Thymus (tissue), 11 donors: Measurements from ENCODE around the gene C12orf75. TPM values are rescaled to one million over a fixed set of nuclear protein-coding genes. Genes with fewer than 3 reads are reported as not detected.
"Not testable (repeated sequence)": the region's sequence is repeated elsewhere in the genome, so short reads cannot be mapped to it uniquely, and the experiment has no call there.

Experiments
- DNase-seq, 9 donors: peaks; one replicate each; pipeline ENCODE4 v3.0.0-alpha.2; 2013; ENCODE audit warnings: low spot score in 9 of 9, low read depth in 6 of 9, missing footprints in 1 of 9
- H3K27ac ChIP-seq, 2 donors: one replicate each; pipeline ENCODE4 v1.5.1; 2013; ENCODE audit warnings: control low read depth in 1 of 2, low read depth in 1 of 2, low read length in 1 of 2, mild to moderate bottlenecking in 1 of 2, moderate library complexity in 1 of 2
- H3K27me3 ChIP-seq, 2 donors: one replicate each; pipeline ENCODE4 v1.5.1; 2013; ENCODE audit warnings: low read length in 1 of 2; ENCODE audit not compliant: control insufficient read depth in 2 of 2, insufficient read depth in 1 of 2
- H3K36me3 ChIP-seq, 2 donors: one replicate each; pipeline ENCODE4 v1.5.1; 2013; ENCODE audit warnings: low read length in 1 of 2, mild to moderate bottlenecking in 1 of 2, moderate library complexity in 1 of 2; ENCODE audit not compliant: control insufficient read depth in 2 of 2, insufficient read depth in 2 of 2
- H3K4me1 ChIP-seq, 2 donors: one replicate each; pipeline ENCODE4 v1.5.1; 2013; ENCODE audit warnings: low read length in 2 of 2; ENCODE audit not compliant: control insufficient read depth in 2 of 2, insufficient read depth in 2 of 2
- H3K4me3 ChIP-seq, 2 donors: one replicate each; pipeline ENCODE4 v1.5.1; 2013; ENCODE audit warnings: low read length in 2 of 2, control low read depth in 1 of 2, mild to moderate bottlenecking in 1 of 2
- H3K9me3 ChIP-seq, 2 donors: one replicate each; pipeline ENCODE4 v1.5.1; 2013; ENCODE audit warnings: low read length in 1 of 2, mild to moderate bottlenecking in 1 of 2; ENCODE audit not compliant: control insufficient read depth in 2 of 2, insufficient read depth in 1 of 2
- WGBS: extraction: QIAGEN DNeasy Blood & Tissue Kit; methylation state at CpG from one replicate; pipeline ENCODE4 v1.1.7; 2013; 5-methylcytosine and 5-hydroxymethylcytosine counted together
- polyA plus RNA-seq: library from polyadenylated mRNA; stranded (reverse); fragments of 200-250 nt; gene quantifications from one replicate; pipeline ENCODE4 v1.2.3, GENCODE V29; 2013
- total RNA-seq: library from RNA; stranded (reverse); fragments of 120-200 nt; gene quantifications from one replicate; pipeline ENCODE4 v1.2.4, GENCODE V29; 2013
- donor health status: healthy.

C12orf75 gene
- total and polyA plus RNA-seq, 2 donors: 30.0 to 42.6 TPM

DNA sequence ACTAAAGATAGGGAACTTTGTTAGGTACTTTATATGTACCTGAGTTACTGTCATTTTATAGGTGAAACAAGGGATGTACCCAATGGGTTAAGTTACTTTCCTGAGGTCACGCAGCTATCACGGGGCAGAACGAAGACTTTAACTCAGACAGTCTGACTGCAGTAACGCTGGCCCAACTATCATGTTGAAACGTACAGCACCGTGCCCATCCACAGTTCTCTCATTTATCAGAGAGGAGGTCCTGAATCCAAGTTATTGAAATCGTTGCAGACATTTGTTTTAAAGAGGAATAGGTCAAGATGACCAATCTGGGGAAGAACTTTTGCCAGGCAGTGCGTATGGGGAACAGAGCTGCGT is 587 bp upstream of the C12orf75 start:
- Histone ChIP-seq H3K27me3 (no peaks in the 10 kb centered on the region), H3K9me3 (no peaks in the 10 kb centered on the region), H3K27ac (peak overlapping the region; percentile 58 to 67), H3K4me3 (peak overlapping the region; percentile 39 to 88), H3K4me1 (peaks cover 9 to 28% of the 10 kb centered on the region in 2 donors), H3K36me3 (no peaks in the 10 kb centered on the region)
- DNase-seq: peak in 2 of 9 donors; percentile 16 to 23
- WGBS: 11% methylated on average over 9 of the region's 9 CpGs

DNA sequence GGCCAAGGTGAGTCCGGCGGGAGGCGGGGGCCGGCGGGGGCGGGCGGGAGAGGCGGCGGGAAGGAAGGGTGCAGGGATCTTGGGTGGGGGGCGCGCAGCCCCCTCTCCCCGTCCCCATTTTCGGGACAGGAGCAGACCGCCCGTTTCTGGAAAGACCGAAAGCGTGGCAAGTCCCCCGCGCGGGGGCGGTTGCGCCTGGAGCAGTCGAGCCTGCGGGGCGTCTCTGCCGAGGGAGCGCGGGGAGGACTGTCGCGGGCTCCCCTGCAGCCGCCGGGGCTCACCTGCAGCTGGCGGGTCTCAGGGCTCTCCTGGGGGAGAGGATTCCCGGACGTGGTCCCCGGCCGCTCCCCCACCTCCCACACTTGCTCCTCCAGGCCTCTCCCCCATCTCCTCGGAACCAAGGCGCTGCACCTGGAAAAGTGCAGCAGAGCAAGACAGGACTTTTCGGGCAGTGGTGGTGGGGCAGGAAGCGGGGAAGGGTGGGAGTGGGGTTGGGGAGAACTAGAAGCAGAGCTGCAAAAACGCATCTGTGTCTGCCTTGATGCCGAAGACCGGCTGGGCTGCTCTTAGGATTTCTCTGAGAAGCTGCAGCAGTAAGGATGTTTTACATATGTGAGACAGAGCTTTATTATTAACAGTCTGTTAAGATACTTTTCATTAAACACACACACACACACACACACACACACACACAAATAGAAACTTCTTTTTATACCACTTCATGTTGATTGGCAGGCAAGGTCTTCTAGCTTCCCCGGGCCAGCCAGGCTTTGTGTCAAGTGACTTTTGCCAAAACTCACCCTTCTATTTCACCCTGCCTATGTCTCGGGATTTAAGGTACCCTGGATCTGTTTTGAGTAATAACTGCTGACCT is 677 bp downstream of the C12orf75 start:
- 3% methylated on average over 46 of the region's 46 CpGs for WGBS
- no peaks in the 10 kb centered on the region for H3K27me3 ChIP-seq
- peak overlapping the region; percentile 69 to 88 for H3K4me3 ChIP-seq
- no peaks in the 10 kb centered on the region for H3K36me3 ChIP-seq
- peak overlapping the region; percentile 31 to 75 for H3K27ac ChIP-seq
- peak in 6 of 9 donors; percentile 31 to 67 (median 44) for DNase-seq
- H3K9me3 ChIP-seq: no peaks in the 10 kb centered on the region
- H3K4me1 ChIP-seq: peaks cover 14 to 33% of the 10 kb centered on the region in 2 donors

DNA sequence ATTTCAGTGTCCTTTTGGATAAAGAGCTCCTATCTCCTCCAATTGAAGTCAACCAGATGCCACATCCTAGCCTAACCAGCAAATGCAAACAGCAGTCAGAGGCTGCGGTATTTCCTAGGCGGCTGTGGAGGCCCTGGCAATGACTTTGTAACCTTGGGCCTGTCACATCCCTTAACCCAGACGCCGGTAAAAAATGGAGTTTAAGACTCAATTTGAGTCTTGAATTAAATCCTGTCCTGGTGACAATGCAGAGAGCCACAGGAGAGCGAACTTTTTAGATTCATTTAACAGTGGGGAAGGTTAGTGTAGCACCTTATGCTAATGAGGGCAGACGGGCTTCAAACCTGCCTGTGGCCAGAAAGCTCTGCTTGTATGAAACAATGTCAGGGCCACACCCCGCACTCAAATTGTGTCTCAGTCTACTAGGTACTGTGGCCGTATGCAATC is 1.3 kb downstream of the C12orf75 start:
- peak overlapping the region; percentile 69 to 88 for H3K4me3 ChIP-seq
- no peaks in the 10 kb centered on the region for H3K9me3 ChIP-seq
- no peaks in the 10 kb centered on the region for H3K36me3 ChIP-seq
- peaks cover 14 to 39% of the 10 kb centered on the region in 2 donors for H3K4me1 ChIP-seq
- WGBS: 69% methylated on average over 8 of the region's 8 CpGs
- H3K27me3 ChIP-seq: no peaks in the 10 kb centered on the region
- peak overlapping the region in 1 of 2 donors; percentile 75 for H3K27ac ChIP-seq
- peak in 5 of 9 donors; percentile 20 to 68 (median 41) for DNase-seq

DNA sequence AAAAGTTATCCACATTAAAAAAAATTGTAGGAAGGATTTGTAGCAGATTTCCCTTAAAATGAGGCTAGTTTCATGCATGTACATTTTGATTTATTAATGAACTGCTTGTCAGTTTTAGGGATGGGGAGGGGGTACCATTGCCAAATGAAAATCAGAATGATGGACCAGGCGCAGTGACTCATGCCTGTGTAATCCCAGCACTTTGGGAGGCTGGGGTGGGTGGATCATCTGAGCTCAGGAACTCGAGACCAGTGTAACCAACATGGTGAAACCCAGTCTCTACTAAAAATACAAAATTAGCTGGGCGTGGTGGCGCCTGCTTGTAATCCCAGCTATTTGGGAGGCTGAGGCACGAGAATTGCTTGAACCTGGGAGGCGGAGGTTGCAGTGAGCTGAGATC is 1.8 kb downstream of the C12orf75 start:
- Histone ChIP-seq H3K4me1 (peaks cover 14 to 42% of the 10 kb centered on the region in 2 donors), H3K4me3 (peak overlapping the region in 1 of 2 donors; percentile 69), H3K27ac (peak overlapping the region in 1 of 2 donors; percentile 75)
- not testable (repeated sequence) for DNase-seq, H3K36me3 ChIP-seq, H3K27me3 ChIP-seq, H3K9me3 ChIP-seq
- WGBS: 95% methylated on average over 6 of the region's 6 CpGs

DNA sequence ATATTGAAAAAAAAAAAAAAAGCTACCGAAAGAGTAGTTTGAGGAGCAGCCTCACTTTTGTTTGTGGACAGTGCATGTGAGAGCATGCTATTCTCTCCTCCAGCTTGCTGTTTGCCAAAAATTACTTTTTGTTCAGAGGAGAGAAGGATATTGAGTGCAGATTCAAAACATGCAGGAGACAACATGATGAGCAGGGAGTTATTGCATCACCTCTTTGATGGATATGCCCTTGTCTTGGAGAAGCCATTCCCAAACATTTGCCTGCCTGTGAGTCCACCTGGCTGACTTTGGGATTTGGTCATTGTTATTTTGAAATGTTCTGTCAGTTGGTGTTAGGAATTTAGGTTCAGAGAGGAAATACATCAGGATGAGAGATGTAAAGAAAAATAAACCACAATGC is 2.4 kb downstream of the C12orf75 start:
- H3K4me3 ChIP-seq: no peak overlapping the region
- H3K27ac ChIP-seq: no peak overlapping the region
- no peak for DNase-seq
- H3K27me3 ChIP-seq: no peaks in the 10 kb centered on the region
- H3K36me3 ChIP-seq: no peaks in the 10 kb centered on the region
- H3K4me1 ChIP-seq: peaks cover 18 to 47% of the 10 kb centered on the region in 2 donors
- 80% methylated on average over 1 of the region's 1 CpG for WGBS
- H3K9me3 ChIP-seq: no peaks in the 10 kb centered on the region

DNA sequence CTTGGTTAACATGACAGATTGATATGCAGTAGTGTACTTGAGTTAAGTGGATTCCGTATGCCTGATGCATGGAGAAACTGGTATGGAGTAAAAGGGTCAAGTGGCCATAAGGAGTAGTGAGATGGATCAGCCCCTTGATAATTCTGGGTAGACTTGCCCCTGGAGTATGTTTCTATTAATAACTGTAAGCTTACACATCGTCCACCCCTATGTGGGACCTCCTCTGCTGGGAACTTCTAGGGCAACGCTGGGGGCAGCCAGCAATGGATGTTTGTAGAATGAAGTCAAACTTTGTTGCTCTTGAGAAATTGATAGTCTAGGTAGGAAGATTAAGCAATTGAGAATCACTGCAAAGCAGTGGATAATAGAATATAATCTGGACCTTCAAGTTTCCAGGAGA is 3.5 kb downstream of the C12orf75 start:
- DNase-seq: no peak
- 95% methylated on average over 3 of the region's 3 CpGs for WGBS
- no peaks in the 10 kb centered on the region for H3K27me3 ChIP-seq
- H3K4me3 ChIP-seq: no peak overlapping the region
- no peaks in the 10 kb centered on the region for H3K9me3 ChIP-seq
- peaks cover 0 to 2% of the 10 kb centered on the region in 2 donors for H3K36me3 ChIP-seq
- peaks cover 18 to 49% of the 10 kb centered on the region in 2 donors for H3K4me1 ChIP-seq
- no peak overlapping the region for H3K27ac ChIP-seq

DNA sequence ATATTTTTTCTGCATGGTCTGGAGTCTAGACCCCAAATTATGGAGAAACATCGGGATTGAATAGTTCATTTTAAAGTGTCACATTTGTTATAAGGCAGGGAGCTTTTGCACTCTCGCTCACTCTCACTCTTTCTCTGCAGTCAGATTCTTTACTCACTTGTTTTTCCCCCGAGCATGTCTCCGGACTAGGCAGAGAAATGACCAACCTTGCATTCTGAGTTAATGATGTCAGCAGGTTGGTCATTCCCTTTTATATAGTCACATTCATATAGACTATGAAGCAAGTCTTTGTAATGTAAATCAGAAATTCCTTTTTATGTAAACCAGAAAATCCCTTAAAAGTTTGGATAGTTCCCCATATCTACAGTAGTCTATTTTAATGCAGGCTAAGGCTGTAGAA is 4.1 kb downstream of the C12orf75 start:
- H3K9me3 ChIP-seq: no peaks in the 10 kb centered on the region
- 96% methylated on average over 4 of the region's 4 CpGs for WGBS
- H3K4me3 ChIP-seq: no peak overlapping the region
- peaks cover 0 to 2% of the 10 kb centered on the region in 2 donors for H3K36me3 ChIP-seq
- no peak overlapping the region for H3K27ac ChIP-seq
- DNase-seq: no peak
- H3K4me1 ChIP-seq: peaks cover 18 to 49% of the 10 kb centered on the region in 2 donors
- no peaks in the 10 kb centered on the region for H3K27me3 ChIP-seq

DNA sequence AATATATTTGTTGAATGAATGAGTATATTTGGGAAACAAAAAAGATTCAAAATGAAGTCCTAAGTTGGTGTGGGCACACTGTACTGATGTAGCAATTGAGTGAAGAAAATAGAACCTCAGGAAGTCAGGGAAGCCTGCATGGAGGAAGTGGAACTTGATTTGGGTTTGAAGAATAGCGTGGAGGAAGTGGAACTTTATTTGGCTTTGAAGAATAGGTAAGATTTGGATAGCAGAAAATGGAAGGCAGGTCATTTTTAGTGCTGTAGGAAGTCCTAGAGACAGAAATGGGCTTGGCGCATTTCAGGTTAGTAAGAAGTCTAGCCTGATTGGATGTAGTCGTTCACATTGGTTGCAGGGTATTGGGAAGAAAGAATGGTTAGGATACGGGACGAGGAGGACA is 5.4 kb downstream of the C12orf75 start:
- 93% methylated on average over 5 of the region's 5 CpGs for WGBS

DNA sequence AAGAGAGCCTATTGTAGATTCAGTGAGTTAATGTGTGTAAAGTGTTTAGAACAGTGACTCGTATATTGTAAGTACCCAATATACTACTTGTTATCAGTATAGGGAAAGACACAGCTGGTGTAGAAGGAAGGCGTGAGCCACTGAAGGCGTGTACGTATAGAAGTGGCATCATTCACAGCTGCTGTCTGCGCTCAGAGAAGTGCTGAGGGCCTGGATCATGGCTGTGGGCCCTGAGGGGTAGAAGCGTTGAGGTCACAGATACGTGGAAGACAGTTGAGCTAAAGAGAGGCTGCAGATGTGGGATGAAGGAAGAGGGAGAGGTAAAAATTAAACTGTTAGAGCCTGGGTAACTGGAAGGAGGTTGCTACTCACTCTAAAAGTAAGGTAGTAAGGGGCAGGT is 5.9 kb downstream of the C12orf75 start:
- no peak overlapping the region for H3K4me3 ChIP-seq
- 77% methylated on average over 7 of the region's 7 CpGs for WGBS
- H3K9me3 ChIP-seq: peaks cover 0 to 9% of the 10 kb centered on the region in 2 donors
- H3K4me1 ChIP-seq: peaks cover 18 to 42% of the 10 kb centered on the region in 2 donors
- H3K27me3 ChIP-seq: no peaks in the 10 kb centered on the region
- peak in 3 of 9 donors; percentile 24 to 62 (median 28) for DNase-seq
- peak overlapping the region in 1 of 2 donors; percentile 75 for H3K27ac ChIP-seq
- H3K36me3 ChIP-seq: peaks cover 3% of the 10 kb centered on the region in 2 donors

More for the DNA sequence above, 5.4 kb downstream of the C12orf75 start:
- H3K4me3 ChIP-seq: no peak overlapping the region
- H3K4me1 ChIP-seq: peaks cover 18 to 43% of the 10 kb centered on the region in 2 donors
- H3K36me3 ChIP-seq: peaks cover 2 to 3% of the 10 kb centered on the region in 2 donors
- no peaks in the 10 kb centered on the region for H3K27me3 ChIP-seq
- peaks cover 0 to 6% of the 10 kb centered on the region in 2 donors for H3K9me3 ChIP-seq
- no peak for DNase-seq
- H3K27ac ChIP-seq: peak overlapping the region; percentile 31 to 75
